Memory B cell (primary cell): ENCODE results near the gene CRBN.

Experiments used
- ATAC-seq: fragments of 150-1000 bp; cut with Tn5 transposase; 2 replicates; pipeline ENCODE4 v1.10.0; 2021; ENCODE audit warnings: low read depth, mild to moderate bottlenecking, moderate library complexity
- DNase-seq, 2 donors: peaks; one replicate each; pipeline ENCODE4 v3.0.0; 2022; ENCODE audit warnings: low spot score in 2 of 2
- H3K27ac Mint-ChIP-seq: one replicate; pipeline ENCODE4 v1.8.0; 2022; ENCODE audit warnings: mild to moderate bottlenecking, moderate library complexity, mixed read lengths
- H3K27me3 Mint-ChIP-seq: one replicate; pipeline ENCODE4 v1.8.0; 2022; ENCODE audit warnings: mixed read lengths
- H3K36me3 Mint-ChIP-seq: one replicate; pipeline ENCODE4 v1.8.0; 2022; ENCODE audit warnings: mild to moderate bottlenecking, mixed read lengths
- H3K4me1 Mint-ChIP-seq: one replicate; pipeline ENCODE4 v1.8.0; 2022; ENCODE audit warnings: mixed read lengths
- H3K4me3 Mint-ChIP-seq: one replicate; pipeline ENCODE4 v1.8.0; 2022; ENCODE audit warnings: mild to moderate bottlenecking, moderate library complexity, mixed read lengths
- H3K9me3 Mint-ChIP-seq: one replicate; pipeline ENCODE4 v1.8.0; 2022; ENCODE audit warnings: mixed read lengths

Gene CRBN

DNA sequence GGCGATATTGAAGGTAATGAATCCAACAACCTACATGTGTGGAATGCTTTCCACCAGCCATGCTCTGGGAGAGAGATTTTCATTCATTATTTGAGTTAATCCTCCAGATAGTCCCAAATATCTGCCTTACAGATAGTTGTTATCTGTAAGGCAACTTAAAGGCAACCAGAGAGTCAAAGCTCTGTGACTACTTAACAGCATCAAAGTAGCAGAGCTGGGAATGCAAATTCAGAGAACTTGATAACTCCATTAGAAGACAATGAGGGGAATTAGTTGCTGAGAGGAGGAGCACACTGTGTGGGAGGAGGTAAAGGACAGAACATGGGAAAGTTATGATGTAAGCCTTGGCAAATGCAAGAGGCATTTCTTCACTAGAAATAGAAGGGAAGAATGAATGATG is 10.5 kb upstream of the CRBN start:
- Mint-ChIP-seq H3K27ac (no peak overlapping the region), H3K9me3 (peaks cover 1% of the 10 kb centered on the region), H3K4me1 (no peaks in the 10 kb centered on the region), H3K4me3 (no peak overlapping the region), H3K27me3 (peaks cover 11% of the 10 kb centered on the region), H3K36me3 (no peaks in the 10 kb centered on the region)
- ATAC-seq, result no peak
- no peak for DNase-seq

DNA sequence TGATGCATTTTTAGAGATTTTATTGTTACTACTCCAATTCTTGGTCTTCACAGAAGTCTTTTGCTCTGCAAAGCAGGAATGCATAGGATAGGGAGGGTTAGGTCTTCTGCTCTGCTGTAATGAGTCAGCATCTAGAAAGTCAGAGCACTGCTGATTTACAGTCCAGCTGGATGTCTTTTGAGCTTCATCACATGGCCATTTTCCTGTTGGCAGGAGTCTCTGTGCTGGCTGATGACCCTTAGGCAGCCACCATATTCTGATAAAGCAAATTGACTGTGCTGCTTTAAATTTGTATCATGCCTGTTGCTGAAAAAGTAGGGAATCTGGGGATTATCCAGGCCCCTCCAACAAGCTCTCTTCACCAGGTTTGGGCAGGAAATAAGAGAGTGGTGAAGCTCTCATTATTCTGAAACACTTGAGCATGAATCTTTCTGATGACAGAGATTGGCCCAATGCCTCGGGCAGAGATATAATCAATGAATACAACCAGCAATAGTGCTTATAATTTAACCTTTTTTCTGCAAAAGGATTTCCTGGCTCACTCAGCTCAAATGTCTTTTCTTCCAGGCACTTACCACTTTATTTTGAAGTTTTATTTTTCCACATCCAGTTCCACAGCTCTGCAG is 9.7 kb upstream of the CRBN start:
- Mint-ChIP-seq H3K27me3 (peaks cover 11% of the 10 kb centered on the region), H3K36me3 (no peaks in the 10 kb centered on the region), H3K9me3 (peaks cover 1% of the 10 kb centered on the region), H3K27ac (no peak overlapping the region), H3K4me1 (no peaks in the 10 kb centered on the region), H3K4me3 (no peak overlapping the region)
- no peak for DNase-seq
- no peak for ATAC-seq

DNA sequence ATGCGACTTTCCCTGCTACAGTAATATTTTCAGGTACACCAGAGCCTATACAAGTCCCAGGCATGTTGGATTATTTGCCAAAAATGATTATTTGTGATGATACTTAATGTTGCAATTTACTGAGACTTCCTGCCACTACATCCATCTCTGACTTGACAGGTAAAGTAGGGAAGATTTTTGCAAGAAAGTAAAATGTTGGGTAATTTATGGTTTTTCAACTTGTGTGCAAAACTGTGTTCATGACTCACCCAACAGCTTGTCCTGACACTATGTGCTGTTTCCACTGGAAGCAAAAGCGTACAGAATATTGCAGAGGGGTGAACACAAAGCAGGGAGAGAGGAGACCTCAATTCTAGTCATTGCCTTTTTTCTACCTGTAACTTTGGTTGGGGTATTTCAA is 5.4 kb upstream of the CRBN start:
- H3K4me3 Mint-ChIP-seq, result no peak overlapping the region
- peaks cover 9% of the 10 kb centered on the region for H3K27me3 Mint-ChIP-seq
- DNase-seq (no peak), ATAC-seq (no peak)
- no peaks in the 10 kb centered on the region for H3K4me1 Mint-ChIP-seq
- peaks cover 1% of the 10 kb centered on the region for H3K9me3 Mint-ChIP-seq
- H3K36me3 Mint-ChIP-seq, result no peaks in the 10 kb centered on the region
- H3K27ac Mint-ChIP-seq, result no peak overlapping the region

DNA sequence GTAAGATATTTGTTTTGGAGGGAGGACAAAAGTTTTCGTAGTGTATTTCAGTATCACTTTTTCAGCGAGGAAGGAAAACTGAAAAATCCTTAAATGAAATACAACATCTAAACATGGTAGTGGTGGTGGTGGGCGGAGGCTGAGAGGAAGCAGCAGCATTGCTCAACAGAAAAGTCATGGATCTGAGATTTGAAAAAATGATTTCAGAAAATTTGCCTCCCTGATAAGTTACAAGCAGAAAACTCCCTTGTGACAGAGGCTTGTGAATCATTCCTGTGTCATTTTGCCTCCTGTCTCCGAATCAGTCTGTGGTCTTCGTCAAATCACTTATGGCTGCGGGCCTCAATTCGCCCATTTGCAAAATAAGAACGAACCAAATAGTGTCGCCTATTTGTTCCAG is 965 bp upstream of the CRBN start:
- Mint-ChIP-seq H3K4me3 (no peak overlapping the region), H3K36me3 (peaks cover 4% of the 10 kb centered on the region), H3K4me1 (peaks cover 21% of the 10 kb centered on the region), H3K9me3 (no peaks in the 10 kb centered on the region), H3K27me3 (peaks cover 2% of the 10 kb centered on the region), H3K27ac (no peak overlapping the region)
- ATAC-seq (no peak), DNase-seq (no peak)

DNA sequence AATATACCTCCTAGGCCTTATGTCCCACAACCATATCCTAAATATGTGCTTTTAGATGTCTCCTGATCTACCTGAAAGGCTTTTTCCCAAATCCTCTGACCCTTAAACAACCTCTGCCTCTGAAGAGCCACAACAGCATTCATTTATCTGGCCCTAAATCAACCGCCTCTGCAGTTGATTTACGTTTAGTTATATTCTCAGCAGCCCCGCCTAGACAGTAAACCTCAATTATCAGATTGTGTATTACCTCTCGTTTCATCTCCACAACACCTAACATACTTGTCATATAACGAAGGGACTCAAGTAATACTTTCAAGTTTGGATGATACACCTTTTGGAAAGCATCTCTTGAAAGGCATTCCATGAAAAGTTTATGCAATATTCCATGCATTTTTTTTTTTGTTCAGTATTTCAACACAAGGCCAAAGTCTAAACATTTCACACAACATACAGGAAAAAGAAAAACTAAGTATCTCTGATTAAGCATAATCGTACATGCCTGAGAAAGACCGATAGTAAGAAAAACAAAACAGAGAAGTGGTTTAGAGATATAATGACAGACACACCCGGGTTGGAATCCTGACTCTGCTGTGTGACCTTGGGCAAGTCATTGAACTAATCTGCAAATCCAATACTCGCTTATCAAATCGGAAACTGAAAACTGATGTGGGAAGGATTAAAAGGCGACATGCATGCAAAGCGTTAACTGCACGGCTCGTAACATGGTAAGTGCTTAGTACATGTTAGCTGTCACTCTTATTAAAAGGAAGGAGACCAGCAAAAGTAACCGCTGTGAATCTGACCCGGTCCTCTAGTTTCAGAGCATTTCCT is 778 bp downstream of the CRBN start:
- H3K4me1 Mint-ChIP-seq, result peaks cover 25% of the 10 kb centered on the region
- H3K36me3 Mint-ChIP-seq, result peaks cover 8% of the 10 kb centered on the region
- peak; percentile 5 for ATAC-seq

DNA sequence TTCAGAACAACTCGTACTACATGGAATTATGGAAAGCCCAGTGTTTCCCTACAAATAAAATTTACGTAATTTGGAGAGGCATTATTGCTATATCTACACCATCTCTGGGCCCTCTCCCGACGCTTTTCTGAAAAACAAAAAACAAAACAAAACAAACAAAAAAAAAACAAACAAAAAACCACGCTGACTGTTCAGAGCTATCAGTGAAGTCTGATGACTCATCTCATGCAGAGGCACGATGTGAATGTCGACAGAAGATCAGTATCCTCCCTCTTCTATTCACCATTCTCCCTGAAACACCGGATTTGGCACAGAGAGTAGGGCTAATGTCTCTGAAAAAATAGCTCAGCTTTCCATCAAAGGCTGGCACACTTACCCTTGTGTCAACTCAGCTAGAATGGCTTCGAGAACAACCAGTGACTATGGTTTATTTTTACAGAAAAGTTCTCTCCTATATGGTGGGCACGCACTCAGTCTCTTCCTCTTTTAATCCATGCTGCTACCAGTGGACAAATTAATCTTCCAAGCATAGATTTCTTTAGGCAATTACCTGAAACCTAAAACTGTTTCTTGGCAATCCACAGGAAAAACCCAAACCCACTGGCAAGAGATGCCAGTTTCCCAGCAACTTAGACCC is 1.5 kb downstream of the CRBN start:
- Mint-ChIP-seq H3K36me3 (peaks cover 8% of the 10 kb centered on the region), H3K4me3 (peak overlapping the region; percentile 92), H3K27me3 (no peaks in the 10 kb centered on the region), H3K27ac (peak overlapping the region; percentile 87), H3K4me1 (peaks cover 25% of the 10 kb centered on the region), H3K9me3 (no peaks in the 10 kb centered on the region)
- DNase-seq (no peak), ATAC-seq (no peak)

More for the DNA sequence above, 778 bp downstream of the CRBN start:
- H3K9me3 Mint-ChIP-seq, result no peaks in the 10 kb centered on the region
- peak overlapping the region; percentile 92 for H3K4me3 Mint-ChIP-seq
- H3K27me3 Mint-ChIP-seq, result peaks cover 1% of the 10 kb centered on the region
- H3K27ac Mint-ChIP-seq, result peak overlapping the region; percentile 87
- no peak for DNase-seq

DNA sequence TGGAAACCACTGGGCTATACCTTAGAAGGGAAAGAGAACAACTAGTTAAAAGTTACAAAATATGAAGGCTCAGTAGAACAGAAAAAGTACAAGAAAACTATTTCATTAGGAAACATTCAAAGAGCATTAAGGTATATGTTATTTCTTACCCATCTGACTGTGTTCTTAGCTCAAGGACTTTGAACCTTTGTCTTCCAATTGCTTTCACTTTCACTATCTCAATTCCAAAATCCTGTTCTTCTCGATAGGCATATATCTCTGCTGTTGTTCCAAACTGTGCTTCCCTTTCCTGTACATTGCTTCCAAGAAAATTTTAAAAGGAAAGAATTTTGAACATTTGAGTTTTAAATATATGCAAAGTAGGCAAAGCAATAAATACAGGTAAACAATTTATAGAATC is 6.9 kb downstream of the CRBN start:
- peaks cover 15% of the 10 kb centered on the region for H3K36me3 Mint-ChIP-seq
- DNase-seq (no peak), ATAC-seq (no peak)
- no peaks in the 10 kb centered on the region for H3K27me3 Mint-ChIP-seq
- H3K27ac Mint-ChIP-seq, result no peak overlapping the region
- peak overlapping the region; percentile 19 for H3K4me3 Mint-ChIP-seq
- no peaks in the 10 kb centered on the region for H3K9me3 Mint-ChIP-seq
- H3K4me1 Mint-ChIP-seq, result peaks cover 15% of the 10 kb centered on the region

DNA sequence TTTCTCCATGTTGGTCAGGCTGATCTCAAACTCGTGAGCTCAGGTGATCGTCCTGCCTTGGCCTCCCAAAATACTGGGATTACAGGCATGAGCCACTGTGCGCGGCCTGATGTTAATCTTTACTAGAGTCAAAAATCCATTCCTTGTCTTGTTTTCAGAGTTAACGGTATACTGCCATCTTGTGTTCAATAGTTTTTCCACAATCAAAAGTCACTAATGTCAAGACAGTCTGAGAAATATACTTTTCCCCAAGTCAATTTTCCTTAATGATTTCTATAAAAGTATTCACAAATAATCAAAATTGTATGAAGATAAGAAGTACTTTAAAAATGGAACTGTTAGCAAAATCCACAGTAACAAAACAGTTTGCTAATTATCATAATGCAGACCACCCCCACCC is 8.5 kb downstream of the CRBN start:
- peaks cover 13% of the 10 kb centered on the region for H3K4me1 Mint-ChIP-seq
- peaks cover 22% of the 10 kb centered on the region for H3K36me3 Mint-ChIP-seq
- DNase-seq, result peak in 1 of 2 donors; percentile 21
- ATAC-seq, result no peak
- no peaks in the 10 kb centered on the region for H3K9me3 Mint-ChIP-seq
- H3K27ac Mint-ChIP-seq, result no peak overlapping the region
- H3K4me3 Mint-ChIP-seq, result no peak overlapping the region
- no peaks in the 10 kb centered on the region for H3K27me3 Mint-ChIP-seq

DNA sequence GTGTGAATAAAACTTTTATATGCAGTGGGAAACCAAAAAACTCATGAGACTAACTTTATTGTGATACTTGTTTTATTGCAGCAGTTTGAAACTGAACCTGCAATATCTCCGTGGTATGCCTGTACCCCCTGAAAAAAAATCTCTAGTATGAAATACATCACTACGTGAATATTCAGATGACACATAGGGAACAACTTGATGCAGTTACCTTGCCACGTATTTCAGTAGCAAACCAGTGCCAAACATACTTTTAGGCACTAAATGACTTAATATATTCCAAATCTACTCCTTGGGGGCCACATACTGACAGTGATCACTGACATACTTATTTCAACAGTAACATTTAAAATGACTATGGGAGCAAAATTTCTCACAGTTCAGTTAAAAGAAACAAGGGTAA is 13.8 kb downstream of the CRBN start:
- no peaks in the 10 kb centered on the region for H3K27me3 Mint-ChIP-seq
- no peak overlapping the region for H3K4me3 Mint-ChIP-seq
- ATAC-seq (no peak), DNase-seq (no peak)
- H3K4me1 Mint-ChIP-seq, result peaks cover 2% of the 10 kb centered on the region
- peaks cover 31% of the 10 kb centered on the region for H3K36me3 Mint-ChIP-seq
- H3K27ac Mint-ChIP-seq, result peak overlapping the region; percentile 87
- H3K9me3 Mint-ChIP-seq, result no peaks in the 10 kb centered on the region

DNA sequence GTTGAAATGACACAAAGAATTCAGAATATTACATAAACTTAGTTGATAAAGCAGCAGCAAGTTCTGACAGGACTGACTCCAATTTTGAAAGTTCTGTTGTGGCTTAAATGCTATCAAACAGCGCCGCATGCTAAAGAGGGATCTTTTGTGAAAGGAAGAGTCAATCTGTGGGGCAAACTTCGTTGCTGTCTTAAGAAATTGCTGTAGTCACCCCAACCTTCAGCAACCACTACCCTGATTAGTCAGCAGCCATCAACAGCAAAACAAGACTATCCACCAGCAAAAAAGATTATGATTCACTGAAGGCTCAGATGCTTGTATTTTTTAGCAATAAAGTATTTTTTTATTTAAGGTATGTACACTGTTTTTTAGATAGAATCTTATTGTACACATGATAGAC is 14.2 kb downstream of the CRBN start:
- ATAC-seq, result no peak
- H3K4me1 Mint-ChIP-seq, result peaks cover 2% of the 10 kb centered on the region

DNA sequence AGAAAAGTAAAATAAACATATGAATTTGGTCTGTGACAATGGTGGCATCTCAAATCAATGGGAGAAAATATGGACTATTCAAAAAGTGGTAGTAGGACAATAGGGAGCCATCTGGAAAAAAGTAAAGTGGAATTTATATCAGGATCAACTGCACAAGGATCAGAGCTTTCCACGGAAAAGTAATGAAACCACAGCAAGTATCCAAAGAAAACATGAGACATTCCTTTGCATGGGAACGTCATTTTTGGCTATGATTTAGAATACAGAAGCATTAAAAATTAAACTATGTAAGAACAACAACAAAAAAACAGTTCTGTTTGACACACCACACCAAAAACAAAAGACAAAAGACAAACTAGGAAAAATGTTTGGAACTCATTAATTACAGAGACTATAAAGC is 18.7 kb downstream of the CRBN start:
- no peaks in the 10 kb centered on the region for H3K9me3 Mint-ChIP-seq
- H3K27ac Mint-ChIP-seq, result no peak overlapping the region
- DNase-seq, result no peak
- H3K36me3 Mint-ChIP-seq, result peaks cover 33% of the 10 kb centered on the region
- ATAC-seq, result no peak
- no peak overlapping the region for H3K4me3 Mint-ChIP-seq
- H3K27me3 Mint-ChIP-seq, result no peaks in the 10 kb centered on the region
- H3K4me1 Mint-ChIP-seq, result no peaks in the 10 kb centered on the region

More for the DNA sequence above, 14.2 kb downstream of the CRBN start:
- Mint-ChIP-seq H3K36me3 (peaks cover 33% of the 10 kb centered on the region), H3K27me3 (no peaks in the 10 kb centered on the region), H3K9me3 (no peaks in the 10 kb centered on the region), H3K27ac (peak overlapping the region; percentile 87), H3K4me3 (no peak overlapping the region)
- DNase-seq, result no peak

DNA sequence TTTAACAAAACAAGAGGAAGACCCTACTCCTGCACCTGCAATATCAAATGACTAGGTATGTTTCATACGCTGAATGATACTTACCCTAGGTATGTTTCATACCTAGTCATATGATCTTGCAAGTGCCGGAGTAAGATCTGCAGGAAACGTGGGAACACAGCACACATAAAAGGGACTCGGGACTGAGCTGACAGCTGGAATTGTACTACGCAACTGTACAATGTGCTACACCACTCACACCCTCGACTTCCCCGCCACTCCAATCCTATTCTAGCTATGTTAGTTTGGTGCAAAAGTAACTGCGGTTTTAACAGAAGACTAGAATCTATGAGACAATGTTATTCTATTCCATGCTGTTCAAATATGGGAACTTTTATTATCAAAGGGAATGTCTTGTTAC is 22.0 kb downstream of the CRBN start:
- Mint-ChIP-seq H3K9me3 (no peaks in the 10 kb centered on the region), H3K36me3 (peaks cover 30% of the 10 kb centered on the region), H3K27ac (peak overlapping the region; percentile 77), H3K4me3 (no peak overlapping the region), H3K27me3 (no peaks in the 10 kb centered on the region), H3K4me1 (peaks cover 3% of the 10 kb centered on the region)
- ATAC-seq, result no peak
- no peak for DNase-seq

DNA sequence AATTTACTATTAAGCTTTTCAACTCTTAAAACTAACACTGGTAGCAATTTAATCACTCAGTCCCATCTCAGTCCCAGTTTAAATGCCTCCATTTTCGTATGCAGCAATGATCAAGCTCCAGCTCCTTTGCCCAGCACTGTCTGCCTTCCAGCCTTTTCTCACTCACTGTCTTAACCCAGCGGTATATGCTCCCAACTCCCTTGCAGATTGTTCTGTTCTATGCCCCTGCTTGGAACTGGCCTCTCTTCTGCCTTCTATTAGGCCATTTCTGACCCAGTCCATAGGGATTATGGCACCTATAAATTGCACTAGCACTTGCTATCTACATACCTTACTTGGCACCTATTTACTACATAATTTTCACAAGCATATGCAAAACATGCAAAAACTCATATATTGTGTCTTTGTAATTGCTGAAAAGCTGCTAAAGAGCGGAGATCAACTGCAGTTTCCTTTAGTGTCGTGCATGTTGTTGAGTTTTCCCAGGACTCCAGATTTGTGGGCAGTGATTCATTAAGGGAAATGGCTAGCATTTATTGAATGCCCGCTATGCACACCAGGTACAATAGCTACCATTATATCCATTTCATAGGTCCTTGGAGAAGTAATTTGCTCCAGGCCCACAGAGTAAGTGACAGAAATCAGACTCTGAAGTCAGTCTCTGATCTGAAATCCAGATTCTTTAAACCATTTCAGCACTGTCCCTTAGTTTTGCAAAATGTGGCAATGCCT is 24.4 kb downstream of the CRBN start:
- no peaks in the 10 kb centered on the region for H3K27me3 Mint-ChIP-seq
- no peak for DNase-seq
- ATAC-seq, result no peak
- H3K4me1 Mint-ChIP-seq, result peaks cover 3% of the 10 kb centered on the region
- H3K36me3 Mint-ChIP-seq, result peaks cover 26% of the 10 kb centered on the region
- H3K9me3 Mint-ChIP-seq, result no peaks in the 10 kb centered on the region
- H3K4me3 Mint-ChIP-seq, result no peak overlapping the region
- peak overlapping the region; percentile 90 for H3K27ac Mint-ChIP-seq

DNA sequence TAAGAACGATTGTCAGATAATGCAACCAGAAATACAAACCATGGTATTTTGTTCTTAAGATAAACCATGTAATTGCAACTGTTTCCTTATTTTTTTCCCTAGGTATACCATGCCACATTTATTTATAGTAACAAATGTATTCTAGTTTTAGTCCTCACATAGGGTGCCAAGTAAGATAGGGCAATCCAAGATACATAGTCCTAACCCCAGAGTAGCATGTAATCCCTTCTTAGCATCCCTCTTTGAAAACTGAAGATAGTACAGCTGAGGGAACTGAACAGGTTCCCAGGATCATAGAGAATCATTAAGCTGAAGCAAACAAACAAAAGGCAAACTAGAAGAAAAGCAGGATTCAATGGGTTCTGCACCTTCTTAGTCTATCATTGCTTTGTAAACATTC is 28.0 kb downstream of the CRBN start:
- H3K4me3 Mint-ChIP-seq, result no peak overlapping the region
- no peak overlapping the region for H3K27ac Mint-ChIP-seq
- peaks cover 20% of the 10 kb centered on the region for H3K36me3 Mint-ChIP-seq
- peaks cover 3% of the 10 kb centered on the region for H3K4me1 Mint-ChIP-seq
- H3K9me3 Mint-ChIP-seq, result no peaks in the 10 kb centered on the region
- ATAC-seq, result no peak
- no peak for DNase-seq
- H3K27me3 Mint-ChIP-seq, result no peaks in the 10 kb centered on the region
